ENCODE measurements around the gene VASP. TPM values are rescaled to one million over a fixed set of nuclear protein-coding genes. Genes with fewer than 3 reads are reported as not detected.

The VASP gene
- total and polyA plus RNA-seq, 9 donors = 37.4 to 59.4 (median 52.9) TPM

DNA sequence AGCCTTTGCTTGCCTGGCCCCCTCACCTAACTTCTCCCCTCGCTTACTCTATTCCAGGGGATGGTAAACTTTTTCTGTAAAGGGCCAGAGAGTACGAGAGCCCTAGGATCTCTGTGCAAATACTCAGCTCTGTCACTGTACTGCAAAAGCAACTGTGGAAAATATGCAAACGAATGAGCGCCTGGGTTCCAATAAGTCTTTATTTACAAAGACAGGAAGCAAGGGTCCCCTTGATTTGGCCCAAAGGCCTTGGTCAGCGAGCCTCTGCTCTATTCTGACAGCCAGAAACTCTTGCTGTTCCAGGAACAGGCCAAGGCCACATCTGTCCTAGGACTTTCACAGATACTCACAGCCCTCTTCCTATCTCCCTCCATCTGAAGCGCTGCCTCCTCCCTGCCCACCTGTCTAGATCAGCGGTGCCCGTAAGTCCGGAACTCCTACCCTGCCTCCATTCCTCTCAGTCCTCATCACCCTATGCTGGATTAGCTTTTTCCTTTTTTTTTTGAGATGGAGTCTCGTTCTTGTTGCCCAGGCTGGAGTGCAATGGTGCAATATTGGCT is 40.0 kb downstream of the VASP start:
- Histone ChIP-seq H3K36me3 (ENCODE audit: control insufficient read depth, insufficient read depth, low read length) (no peaks in the 10 kb centered on the region), H3K9me3 (replicated peaks; ENCODE audit: control insufficient read depth, low read depth, low read length) (no peaks in the 10 kb centered on the region), H3K27me3 (ENCODE audit: control insufficient read depth, insufficient read depth, low read length) (no peaks in the 10 kb centered on the region), H3K4me1 (ENCODE audit: control insufficient read depth, insufficient read depth, low read length) (no peaks in the 10 kb centered on the region), H3K4me3 (ENCODE audit: low read length) (no peak overlapping the region), H3K27ac (ENCODE audit: low read length) (no peak overlapping the region)
- 77% methylated on average over 10 of the region's 10 CpGs for WGBS (ENCODE audit: insufficient coverage)
- no peak for DNase-seq

GRCh38 chr19:45547965-45548609 is 40.8 kb downstream of the VASP start:
- 72% methylated on average over 6 of the region's 9 CpGs for WGBS (ENCODE audit: insufficient coverage)
- H3K4me3 ChIP-seq (ENCODE audit: low read length) = no peak overlapping the region
- no peak for DNase-seq
- no peaks in the 10 kb centered on the region for H3K27me3 ChIP-seq (ENCODE audit: control insufficient read depth, insufficient read depth, low read length)
- H3K27ac ChIP-seq (ENCODE audit: low read length) = no peak overlapping the region
- no peaks in the 10 kb centered on the region for H3K9me3 ChIP-seq (replicated peaks; ENCODE audit: control insufficient read depth, low read depth, low read length)
- no peaks in the 10 kb centered on the region for H3K4me1 ChIP-seq (ENCODE audit: control insufficient read depth, insufficient read depth, low read length)
- peaks cover 3% of the 10 kb centered on the region for H3K36me3 ChIP-seq (ENCODE audit: control insufficient read depth, insufficient read depth, low read length)

DNA sequence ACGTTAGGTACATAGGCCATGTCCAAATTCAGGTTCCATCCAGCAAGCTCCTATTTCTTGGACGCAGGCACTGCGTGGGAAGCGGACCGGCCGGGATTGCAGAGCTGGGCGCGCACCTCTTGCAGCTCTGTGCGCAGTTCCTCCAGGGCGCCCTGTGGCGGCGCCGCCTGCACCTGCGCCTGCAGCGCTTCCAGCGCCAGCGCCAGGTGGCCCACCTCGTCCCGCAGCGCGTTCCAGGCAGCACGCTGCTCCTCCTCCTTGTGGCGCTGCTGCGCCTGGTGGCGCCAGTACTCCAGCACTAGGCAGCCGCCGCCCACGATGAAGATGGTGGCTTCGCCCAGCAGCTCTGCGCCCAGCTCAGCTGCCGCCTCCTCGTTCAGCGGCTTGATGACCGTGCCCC is 46.2 kb downstream of the VASP start:
- 41% methylated on average over 34 of the region's 34 CpGs for WGBS (ENCODE audit: insufficient coverage)
- Histone ChIP-seq H3K9me3 (replicated peaks; ENCODE audit: control insufficient read depth, low read depth, low read length) (no peaks in the 10 kb centered on the region), H3K27ac (ENCODE audit: low read length) (no peak overlapping the region), H3K27me3 (ENCODE audit: control insufficient read depth, insufficient read depth, low read length) (no peaks in the 10 kb centered on the region), H3K36me3 (ENCODE audit: control insufficient read depth, insufficient read depth, low read length) (peaks cover 6% of the 10 kb centered on the region), H3K4me1 (ENCODE audit: control insufficient read depth, insufficient read depth, low read length) (no peaks in the 10 kb centered on the region), H3K4me3 (ENCODE audit: low read length) (no peak overlapping the region)
- no peak for DNase-seq

DNA sequence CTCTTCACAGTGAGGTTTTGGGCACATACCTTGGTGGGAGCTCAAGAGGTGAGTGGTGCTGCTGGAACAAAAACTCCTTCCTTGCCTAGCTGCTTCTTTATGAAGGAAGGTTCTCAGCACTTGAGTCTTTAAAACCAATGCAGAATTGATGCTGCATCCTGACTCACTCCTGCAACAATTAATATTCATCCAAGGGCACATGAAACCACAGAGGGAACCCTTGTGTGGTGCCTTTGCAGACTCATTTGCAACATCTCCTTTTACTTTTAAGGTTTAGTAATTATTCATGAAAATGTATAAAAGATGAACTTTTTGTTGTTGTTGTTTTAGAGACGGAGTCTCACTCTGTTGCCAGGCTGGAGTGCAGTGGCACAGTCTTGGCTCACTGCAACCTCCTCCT is 47.2 kb downstream of the VASP start:
- H3K27ac ChIP-seq (ENCODE audit: low read length) = no peak overlapping the region
- H3K9me3 ChIP-seq (replicated peaks; ENCODE audit: control insufficient read depth, low read depth, low read length) = no peaks in the 10 kb centered on the region
- no peak overlapping the region for H3K4me3 ChIP-seq (ENCODE audit: low read length)
- no CpG with 5 or more reads among the region's 1 CpG for WGBS (ENCODE audit: insufficient coverage)
- H3K36me3 ChIP-seq (ENCODE audit: control insufficient read depth, insufficient read depth, low read length) = peaks cover 6% of the 10 kb centered on the region
- DNase-seq = no peak
- no peaks in the 10 kb centered on the region for H3K27me3 ChIP-seq (ENCODE audit: control insufficient read depth, insufficient read depth, low read length)
- no peaks in the 10 kb centered on the region for H3K4me1 ChIP-seq (ENCODE audit: control insufficient read depth, insufficient read depth, low read length)

DNA sequence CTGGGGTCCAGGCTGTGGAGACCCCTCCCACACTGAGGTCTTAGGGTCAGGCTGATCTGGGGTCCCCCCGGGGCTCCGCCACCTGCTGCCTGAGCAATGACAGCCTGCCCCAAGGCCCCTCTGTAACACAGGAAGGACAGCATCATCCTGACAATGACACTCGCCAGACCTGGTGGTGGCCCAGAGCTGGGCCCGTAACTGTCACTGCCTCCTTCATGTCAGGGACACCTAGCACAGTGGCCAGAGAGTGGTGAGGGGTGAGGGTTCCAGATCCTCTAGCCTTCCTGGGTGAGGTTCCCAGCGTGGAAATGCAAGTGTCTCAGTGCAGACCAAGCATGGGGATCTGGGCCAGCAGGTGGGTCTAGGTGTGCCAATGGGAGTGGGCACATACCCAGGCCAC is 49.6 kb downstream of the VASP start:
- no peaks in the 10 kb centered on the region for H3K9me3 ChIP-seq (replicated peaks; ENCODE audit: control insufficient read depth, low read depth, low read length)
- H3K27me3 ChIP-seq (ENCODE audit: control insufficient read depth, insufficient read depth, low read length) = no peaks in the 10 kb centered on the region
- WGBS (ENCODE audit: insufficient coverage) = 79% methylated on average over 5 of the region's 5 CpGs
- H3K4me3 ChIP-seq (ENCODE audit: low read length) = no peak overlapping the region
- peaks cover 5% of the 10 kb centered on the region for H3K4me1 ChIP-seq (ENCODE audit: control insufficient read depth, insufficient read depth, low read length)
- no peak overlapping the region for H3K27ac ChIP-seq (ENCODE audit: low read length)
- DNase-seq = no peak
- peaks cover 6% of the 10 kb centered on the region for H3K36me3 ChIP-seq (ENCODE audit: control insufficient read depth, insufficient read depth, low read length)

GRCh38 chr19:45558399-45558878 is 51.2 kb downstream of the VASP start:
- Histone ChIP-seq H3K9me3 (replicated peaks; ENCODE audit: control insufficient read depth, low read depth, low read length) (no peaks in the 10 kb centered on the region), H3K4me3 (ENCODE audit: low read length) (no peak overlapping the region), H3K27me3 (ENCODE audit: control insufficient read depth, insufficient read depth, low read length) (no peaks in the 10 kb centered on the region), H3K36me3 (ENCODE audit: control insufficient read depth, insufficient read depth, low read length) (no peaks in the 10 kb centered on the region), H3K27ac (ENCODE audit: low read length) (no peak overlapping the region), H3K4me1 (ENCODE audit: control insufficient read depth, insufficient read depth, low read length) (peaks cover 5% of the 10 kb centered on the region)
- 53% methylated on average over 5 of the region's 10 CpGs for WGBS (ENCODE audit: insufficient coverage)
- DNase-seq = peak; percentile 27

- DNase-seq = no peak
- WGBS (ENCODE audit: insufficient coverage) = 82% methylated on average over 5 of the region's 5 CpGs
- H3K36me3 ChIP-seq (ENCODE audit: control insufficient read depth, insufficient read depth, low read length) = no peaks in the 10 kb centered on the region
- H3K4me1 ChIP-seq (ENCODE audit: control insufficient read depth, insufficient read depth, low read length) = peaks cover 5% of the 10 kb centered on the region
- H3K27ac ChIP-seq (ENCODE audit: low read length) = no peak overlapping the region
- no peaks in the 10 kb centered on the region for H3K9me3 ChIP-seq (replicated peaks; ENCODE audit: control insufficient read depth, low read depth, low read length)
- H3K4me3 ChIP-seq (ENCODE audit: low read length) = no peak overlapping the region
- no peaks in the 10 kb centered on the region for H3K27me3 ChIP-seq (ENCODE audit: control insufficient read depth, insufficient read depth, low read length)
Observed at GRCh38 chr19:45560038-45560437, 52.8 kb downstream of the VASP start.

DNA sequence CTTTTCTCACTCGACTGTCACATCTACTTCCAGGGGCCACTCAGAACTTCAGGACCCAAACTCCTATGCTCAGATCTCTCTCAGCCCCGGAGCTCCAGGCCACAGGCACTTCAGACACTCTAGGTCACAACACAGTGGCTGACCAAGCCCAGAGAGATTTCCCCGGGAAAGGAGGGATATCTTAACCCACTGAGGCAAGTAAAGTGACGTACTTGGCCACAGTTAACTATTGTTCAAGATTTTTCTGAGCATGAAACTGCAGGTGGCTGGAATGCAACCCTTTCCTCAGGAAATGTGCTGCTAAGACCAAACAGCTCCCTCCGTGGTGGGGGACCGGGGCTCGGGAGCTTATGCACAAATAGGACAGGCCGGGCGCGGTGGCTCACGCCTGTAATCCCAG is 53.4 kb downstream of the VASP start:
- Histone ChIP-seq H3K9me3 (replicated peaks; ENCODE audit: control insufficient read depth, low read depth, low read length) (no peaks in the 10 kb centered on the region), H3K27me3 (ENCODE audit: control insufficient read depth, insufficient read depth, low read length) (no peaks in the 10 kb centered on the region), H3K4me3 (ENCODE audit: low read length) (no peak overlapping the region), H3K4me1 (ENCODE audit: control insufficient read depth, insufficient read depth, low read length) (peaks cover 5% of the 10 kb centered on the region), H3K36me3 (ENCODE audit: control insufficient read depth, insufficient read depth, low read length) (no peaks in the 10 kb centered on the region), H3K27ac (ENCODE audit: low read length) (peak overlapping the region; percentile 65)
- peak; percentile 15 for DNase-seq
- WGBS (ENCODE audit: insufficient coverage) = 53% methylated on average over 6 of the region's 11 CpGs

DNA sequence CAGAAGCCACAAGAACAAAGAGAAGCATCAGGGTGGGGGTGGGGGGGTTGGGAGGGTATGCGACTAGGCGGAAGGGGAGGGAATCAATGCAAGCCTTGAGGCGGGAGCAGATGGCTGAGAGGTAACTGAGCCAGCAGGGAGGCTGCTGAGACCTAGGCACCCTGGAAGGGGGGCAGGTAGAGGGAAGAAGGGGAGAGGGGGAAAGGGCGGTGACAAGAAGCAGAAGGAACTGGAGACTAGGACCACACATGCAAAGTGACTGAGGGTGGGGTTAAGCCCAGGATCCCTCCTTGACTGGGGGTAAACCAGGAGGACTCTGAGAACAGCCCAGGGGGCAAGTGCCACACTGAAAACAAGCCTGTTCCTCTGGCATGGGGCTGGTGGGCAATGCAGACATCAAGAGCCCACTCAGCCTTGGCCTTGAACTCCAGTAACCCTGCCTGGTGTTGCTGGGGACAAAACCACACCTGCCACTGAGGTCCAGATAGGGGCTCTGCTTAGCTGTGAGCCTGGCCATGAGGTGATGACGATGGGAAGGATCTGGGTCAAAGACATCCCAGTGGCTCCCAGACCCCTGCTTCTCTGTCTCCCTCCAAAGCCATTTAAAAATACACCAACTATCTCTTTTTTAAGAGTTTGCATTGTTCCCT is 57.0 kb downstream of the VASP start:
- Histone ChIP-seq H3K4me1 (ENCODE audit: control insufficient read depth, insufficient read depth, low read length) (peaks cover 10% of the 10 kb centered on the region), H3K4me3 (ENCODE audit: low read length) (no peak overlapping the region), H3K27ac (ENCODE audit: low read length) (no peak overlapping the region), H3K36me3 (ENCODE audit: control insufficient read depth, insufficient read depth, low read length) (no peaks in the 10 kb centered on the region), H3K9me3 (replicated peaks; ENCODE audit: control insufficient read depth, low read depth, low read length) (no peaks in the 10 kb centered on the region), H3K27me3 (ENCODE audit: control insufficient read depth, insufficient read depth, low read length) (no peaks in the 10 kb centered on the region)
- DNase-seq = no peak
- 40% methylated on average over 4 of the region's 5 CpGs for WGBS (ENCODE audit: insufficient coverage)

DNA sequence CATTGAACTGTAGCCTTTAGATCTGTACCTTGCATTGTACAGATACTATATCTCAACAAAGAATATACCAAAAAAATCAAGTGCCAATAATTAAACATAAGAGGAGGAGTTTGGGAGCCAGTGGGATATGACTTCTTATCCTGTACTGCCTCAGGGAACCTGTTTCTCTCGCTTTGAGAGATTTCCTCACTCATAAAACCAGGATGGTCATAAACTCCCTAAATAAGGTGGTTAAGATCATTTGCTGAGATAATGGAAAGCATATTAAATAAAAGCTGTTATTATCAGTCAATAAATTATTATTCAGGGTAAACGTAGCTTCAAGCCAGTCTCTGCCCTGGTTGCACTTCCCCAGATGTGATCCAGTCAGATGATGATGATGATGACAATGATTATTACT is 60.3 kb downstream of the VASP start:
- no peak overlapping the region for H3K27ac ChIP-seq (ENCODE audit: low read length)
- H3K4me1 ChIP-seq (ENCODE audit: control insufficient read depth, insufficient read depth, low read length) = peaks cover 7% of the 10 kb centered on the region

More for the DNA sequence above, 60.3 kb downstream of the VASP start:
- DNase-seq = no peak
- no CpG with 5 or more reads among the region's 2 CpGs for WGBS (ENCODE audit: insufficient coverage)
- Histone ChIP-seq H3K27me3 (ENCODE audit: control insufficient read depth, insufficient read depth, low read length) (no peaks in the 10 kb centered on the region), H3K36me3 (ENCODE audit: control insufficient read depth, insufficient read depth, low read length) (no peaks in the 10 kb centered on the region), H3K4me3 (ENCODE audit: low read length) (no peak overlapping the region), H3K9me3 (replicated peaks; ENCODE audit: control insufficient read depth, low read depth, low read length) (peaks cover 2% of the 10 kb centered on the region)

All from muscle of leg (tissue), 11 donors.